HG03558 (cell line): ENCODE measurements around the gene OR10H1.
A peak's percentile ranks its signal among the peaks of the same experiment; 100 is the strongest.
"Not testable (repeated sequence)": the region's sequence is repeated elsewhere in the genome, so short reads cannot be mapped to it uniquely, and the experiment has no call there.

Experiments
- ATAC-seq: cut with Tn5 transposase; IDR thresholded peaks from one replicate; pipeline ENCODE4 v1.9.1; 2021; ENCODE audit warnings: moderate number of reproducible peaks; ENCODE audit not compliant: unreplicated experiment; ENCODE audit errors: extremely low read depth

Gene OR10H1

GRCh38 chr19:15815306-15815705 is at the start of gene OR10H1:
Gene OR10H1, minus strand, starts transcription at chr19:15815664. Its CDS starts 7,627 bp downstream, at chr19:15808037.
- ATAC-seq, result no peak

GRCh38 chr19:15864824-15865223 is 49.4 kb upstream of the OR10H1 start:
- ATAC-seq, result no peak

DNA sequence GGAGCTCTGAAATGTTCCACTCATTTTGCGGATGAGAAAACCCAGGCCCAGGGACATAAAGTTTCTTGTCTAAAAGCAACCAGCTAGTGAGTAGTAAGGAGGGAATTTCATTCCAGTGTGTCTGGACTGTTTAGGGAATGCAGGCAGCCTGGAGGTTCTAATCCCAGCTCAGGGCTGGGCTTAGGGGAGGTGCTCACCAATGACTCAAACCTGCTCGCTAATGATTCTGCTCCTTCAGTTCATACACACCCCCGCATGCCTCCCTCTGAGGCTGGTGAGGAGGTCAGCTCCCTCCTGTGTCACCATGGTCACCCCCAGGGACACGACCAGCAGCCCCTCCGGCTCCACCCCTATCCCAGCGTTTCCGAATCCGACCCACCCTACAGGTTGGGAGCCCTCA is 47.8 kb upstream of the OR10H1 start:
- ATAC-seq, result no peak

DNA sequence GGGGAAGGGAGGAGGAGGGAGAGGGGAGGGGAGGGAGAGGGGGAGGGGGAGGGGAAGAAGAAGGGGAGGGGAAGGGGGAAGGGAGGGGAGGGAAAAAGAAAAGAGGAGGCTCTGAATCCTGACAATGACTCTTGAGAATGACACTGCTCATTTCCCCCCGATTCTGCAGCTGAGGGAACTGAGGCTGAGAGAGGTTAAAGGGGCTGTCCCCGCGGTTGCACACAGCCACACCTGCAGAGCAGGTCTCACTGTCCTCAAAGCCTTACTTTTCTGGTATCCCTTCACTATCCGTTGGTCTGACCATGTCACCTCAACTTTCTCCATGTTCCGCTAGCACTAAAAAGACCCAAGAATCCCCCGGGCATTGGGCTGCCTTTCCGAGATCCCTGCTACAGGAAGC is 47.0 kb upstream of the OR10H1 start:
- ATAC-seq, result no peak

DNA sequence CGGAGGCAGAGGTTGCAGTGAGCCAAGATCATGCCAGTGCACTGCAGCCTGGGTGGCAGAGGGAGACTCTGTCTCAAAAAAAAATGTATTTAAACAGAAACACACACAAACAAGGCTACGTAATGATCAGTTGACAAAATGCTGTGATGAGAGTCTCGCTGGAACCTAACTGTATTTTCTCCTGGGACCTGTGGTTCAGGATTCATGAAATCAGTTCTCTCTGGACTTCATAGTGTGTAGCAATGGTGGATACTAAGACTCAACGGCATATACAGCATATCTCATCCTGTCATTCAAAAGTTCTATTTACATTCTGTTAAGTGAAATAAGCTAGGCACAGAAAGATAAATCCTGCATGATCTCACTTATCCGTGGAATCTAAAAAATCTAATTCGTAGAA is 45.1 kb upstream of the OR10H1 start:
- ATAC-seq, result no peak

DNA sequence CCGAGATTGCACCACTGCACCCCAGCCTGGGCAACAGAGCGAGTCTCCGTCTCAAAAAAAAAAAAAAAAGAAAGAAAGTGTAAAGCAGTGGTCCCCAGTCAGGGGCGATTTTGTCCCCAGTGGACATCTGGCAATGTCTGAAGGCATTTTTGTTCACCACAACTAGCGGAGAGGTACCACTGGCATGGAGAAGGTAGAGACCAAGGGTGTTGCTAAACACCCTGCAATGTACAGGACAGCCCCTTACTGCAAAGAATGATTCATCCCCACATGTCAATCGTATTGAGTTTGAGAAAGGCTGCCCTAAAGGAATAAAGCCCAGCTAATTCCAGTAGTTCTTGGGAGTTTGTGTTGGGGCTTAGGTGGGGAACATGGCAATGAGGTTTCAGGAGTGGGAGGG is 43.7 kb upstream of the OR10H1 start:
- no peak for ATAC-seq

DNA sequence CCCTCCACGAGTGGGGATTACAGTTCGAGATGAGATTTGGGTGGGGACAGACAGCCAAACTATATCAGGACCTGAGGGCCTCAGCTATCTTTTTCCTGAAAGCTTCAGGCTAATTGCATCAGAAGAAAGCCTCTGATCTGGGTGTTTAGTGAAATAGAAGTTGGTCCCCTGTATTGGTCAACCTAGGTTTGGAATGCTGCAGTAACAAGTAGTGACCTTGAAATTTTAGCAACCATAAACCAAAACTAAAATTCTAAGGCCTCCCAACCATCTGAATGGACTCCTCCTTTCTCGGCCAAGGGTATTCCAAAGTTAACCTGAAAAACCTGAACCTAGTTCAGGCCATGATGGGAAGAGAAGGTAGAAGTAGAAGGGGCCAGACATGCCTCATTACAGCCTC is 34.9 kb upstream of the OR10H1 start:
- ATAC-seq, result no peak

GRCh38 chr19:15846923-15847322 is 31.5 kb upstream of the OR10H1 start:
- no peak for ATAC-seq

DNA sequence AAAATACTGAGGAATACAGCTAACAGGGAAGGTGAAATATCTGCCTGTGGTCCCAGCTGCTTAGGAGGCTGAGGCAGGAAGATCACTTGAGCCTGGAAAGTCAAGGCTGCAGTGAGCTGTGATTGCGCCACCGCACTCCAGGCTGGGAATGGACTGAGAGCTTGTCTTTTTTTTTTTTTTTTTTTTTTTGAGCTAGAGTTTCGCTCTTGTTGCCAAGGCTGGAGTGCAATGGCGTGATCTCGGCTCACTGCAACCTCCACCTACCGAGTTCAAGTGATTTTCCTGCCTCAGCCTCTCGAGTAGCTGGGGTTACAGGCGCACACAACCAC is 28.4 kb upstream of the OR10H1 start:
- not testable (repeated sequence) for ATAC-seq

DNA sequence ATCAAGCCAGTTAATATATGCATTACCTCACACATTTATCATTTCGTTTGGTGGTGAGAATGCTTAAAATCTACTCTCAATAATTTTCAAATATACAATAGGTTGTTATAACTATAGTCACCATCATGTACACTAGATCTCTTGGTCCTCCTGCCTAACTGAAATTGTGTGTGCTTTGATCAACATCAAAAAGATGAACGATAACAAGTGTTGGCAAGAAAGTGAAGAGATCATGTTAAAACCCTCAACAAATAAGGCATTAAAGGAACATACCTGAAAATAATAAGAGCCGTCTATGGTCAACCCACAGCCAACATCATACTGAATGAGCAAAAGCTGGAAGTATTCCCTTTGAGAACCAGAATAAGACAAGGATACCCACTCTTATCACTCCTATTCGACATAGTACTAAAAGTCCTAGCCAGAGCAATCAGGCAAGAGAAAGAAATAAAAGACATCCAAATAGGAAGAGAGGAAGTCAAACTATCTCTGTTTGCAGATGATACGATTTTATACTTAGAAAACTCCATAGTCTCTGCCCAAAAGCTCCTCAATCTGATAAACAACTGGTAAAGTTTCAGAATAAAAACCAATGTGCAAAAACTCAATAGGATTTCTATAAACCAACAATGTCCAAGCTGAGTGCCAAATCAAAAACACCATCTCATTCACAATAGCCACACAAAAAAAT is 27.9 kb upstream of the OR10H1 start:
- ATAC-seq, result no peak

GRCh38 chr19:15841875-15842569 is 26.6 kb upstream of the OR10H1 start:
- ATAC-seq, result no peak

DNA sequence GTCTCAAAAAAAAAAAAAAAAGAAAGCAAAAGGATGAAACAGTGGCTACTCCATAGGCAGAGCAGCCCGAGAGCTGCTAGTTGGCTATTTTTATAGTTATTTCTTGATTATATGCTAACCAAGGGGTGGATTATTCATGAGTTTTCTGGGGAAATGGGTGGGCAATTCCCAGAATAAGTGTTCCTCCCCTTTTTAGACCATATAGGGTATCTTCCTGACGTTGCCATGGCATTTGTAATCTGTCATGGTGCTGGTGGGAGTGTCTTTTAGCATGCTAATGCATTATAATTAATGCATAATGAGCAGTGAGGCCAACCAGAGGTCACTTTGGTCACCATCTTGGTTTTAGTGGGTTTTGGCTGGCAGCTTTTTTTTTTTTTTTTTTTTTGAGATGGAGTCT is 25.4 kb upstream of the OR10H1 start:
- ATAC-seq, result no peak

GRCh38 chr19:15839888-15840287 is 24.4 kb upstream of the OR10H1 start:
- not testable (repeated sequence) for ATAC-seq

DNA sequence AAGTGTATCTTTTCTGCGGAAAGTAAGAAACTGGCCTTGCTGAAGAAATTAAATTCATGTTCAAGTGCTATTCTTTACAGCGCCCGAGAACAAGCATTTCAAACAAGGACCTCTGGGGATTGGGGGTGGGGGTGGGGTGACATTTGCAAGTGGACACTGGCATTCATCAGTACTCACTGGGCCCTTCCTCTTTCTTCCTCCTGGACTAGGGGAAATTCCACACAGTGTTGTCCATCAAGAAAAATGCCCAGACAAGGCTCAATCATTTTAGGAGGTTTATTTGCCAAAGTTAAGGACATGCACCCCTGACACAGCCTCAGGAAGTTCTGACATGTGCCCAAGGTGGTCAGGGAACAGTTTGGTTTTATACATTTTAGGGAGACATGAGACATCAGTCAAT is 22.9 kb upstream of the OR10H1 start:
- ATAC-seq, result no peak

- no peak for ATAC-seq
These were observed 21.8 kb upstream of the OR10H1 start for GRCh38 chr19:15837221-15837731.

GRCh38 chr19:15836330-15837220 is 21.1 kb upstream of the OR10H1 start:
- ATAC-seq, result peak; percentile 53

DNA sequence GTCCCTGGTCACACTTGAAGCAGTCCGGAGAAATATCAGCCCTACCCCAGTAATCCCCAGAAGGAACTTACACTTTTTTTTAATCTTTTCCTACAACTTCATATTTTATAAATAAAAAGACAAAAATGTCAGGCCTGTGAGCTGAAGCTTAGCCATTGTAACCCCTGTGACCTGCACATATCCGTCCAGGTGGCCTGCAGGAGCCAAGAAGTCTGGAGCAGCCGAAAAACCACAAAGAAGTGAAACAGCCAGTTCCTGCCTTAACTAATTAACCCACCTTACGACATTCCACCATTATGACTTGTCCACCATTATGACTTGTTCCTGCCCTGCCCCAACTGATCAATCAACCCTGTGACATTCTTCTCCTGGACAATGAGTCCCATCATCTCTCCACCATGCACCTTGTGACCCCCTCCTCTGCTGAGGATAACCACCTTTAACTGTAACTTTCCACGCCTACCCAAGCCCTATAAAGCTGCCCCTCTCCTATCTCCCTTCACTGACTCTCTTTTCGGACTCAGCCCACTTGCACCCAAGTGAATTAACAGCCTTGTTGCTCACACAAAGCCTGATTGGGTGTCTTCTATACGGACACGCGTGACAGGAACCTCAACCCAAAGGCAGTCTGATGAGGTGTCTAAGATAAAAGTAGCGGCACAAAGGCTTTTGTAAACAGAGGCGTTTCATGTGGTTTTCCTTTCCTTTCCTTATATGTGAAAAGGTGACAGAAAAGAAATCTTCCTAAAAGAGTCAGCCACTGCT is 20.3 kb upstream of the OR10H1 start:
- not testable (repeated sequence) for ATAC-seq

GRCh38 chr19:15834232-15834631 is 18.8 kb upstream of the OR10H1 start:
- not testable (repeated sequence) for ATAC-seq

GRCh38 chr19:15831626-15832025 is 16.2 kb upstream of the OR10H1 start:
- no peak for ATAC-seq

GRCh38 chr19:15829786-15830185 is 14.3 kb upstream of the OR10H1 start:
- no peak for ATAC-seq
